Astrocyte (in vitro differentiated cells and primary cell): ENCODE data around the gene IDH3B.

Source experiments
- EZH2 ChIP-seq: IDR thresholded peaks from 2 replicates; pipeline ENCODE4 v1.6.1; 2012; ENCODE audit warnings: mild to moderate bottlenecking, low read length, inconsistent platforms; ENCODE audit not compliant: insufficient read depth
- TF ChIP-seq, protein P1 (sequence below): IDR thresholded peaks from 2 replicates; pipeline ENCODE4 v1.5.1; 2011; ENCODE audit warnings: low read depth, mild to moderate bottlenecking, inconsistent platforms, low read length, moderate library complexity; ENCODE audit not compliant: insufficient read depth

DNA sequence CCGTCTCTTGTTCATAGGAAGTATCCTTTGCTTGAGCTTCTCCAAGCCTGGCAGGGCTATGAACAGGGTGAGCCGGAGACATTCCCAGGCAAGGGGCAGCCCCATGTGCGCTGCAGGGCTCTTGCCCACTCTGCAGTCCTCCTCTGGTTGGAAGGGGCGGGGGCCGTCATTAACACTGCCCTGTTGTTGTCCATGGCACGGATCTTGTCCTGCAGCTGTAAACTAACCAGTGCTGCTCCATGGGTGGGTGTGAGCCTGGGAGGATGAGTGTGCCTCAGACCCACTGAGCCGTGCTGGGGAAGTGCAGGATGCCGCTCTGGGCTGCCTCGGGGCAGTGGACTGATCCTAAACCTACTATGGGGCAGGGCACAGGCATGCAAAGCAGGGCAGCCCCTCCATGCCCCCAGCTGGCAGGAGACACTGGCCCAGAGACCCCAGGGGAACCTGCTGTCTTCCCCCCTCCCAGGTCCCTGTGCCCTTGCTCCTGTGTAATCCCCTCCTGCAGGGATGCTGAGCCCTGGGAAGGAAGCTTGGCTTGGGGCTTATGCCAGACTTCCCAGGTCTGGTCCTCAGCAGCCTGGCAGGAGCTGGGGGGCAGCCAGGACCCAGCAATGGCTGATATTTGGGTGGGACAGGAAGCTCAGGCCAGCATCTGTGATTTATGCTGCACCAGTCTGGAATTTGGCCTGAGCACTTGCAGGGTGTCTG is 37.1 kb upstream of the IDH3B start:
- TF ChIP-seq, protein P1, sequence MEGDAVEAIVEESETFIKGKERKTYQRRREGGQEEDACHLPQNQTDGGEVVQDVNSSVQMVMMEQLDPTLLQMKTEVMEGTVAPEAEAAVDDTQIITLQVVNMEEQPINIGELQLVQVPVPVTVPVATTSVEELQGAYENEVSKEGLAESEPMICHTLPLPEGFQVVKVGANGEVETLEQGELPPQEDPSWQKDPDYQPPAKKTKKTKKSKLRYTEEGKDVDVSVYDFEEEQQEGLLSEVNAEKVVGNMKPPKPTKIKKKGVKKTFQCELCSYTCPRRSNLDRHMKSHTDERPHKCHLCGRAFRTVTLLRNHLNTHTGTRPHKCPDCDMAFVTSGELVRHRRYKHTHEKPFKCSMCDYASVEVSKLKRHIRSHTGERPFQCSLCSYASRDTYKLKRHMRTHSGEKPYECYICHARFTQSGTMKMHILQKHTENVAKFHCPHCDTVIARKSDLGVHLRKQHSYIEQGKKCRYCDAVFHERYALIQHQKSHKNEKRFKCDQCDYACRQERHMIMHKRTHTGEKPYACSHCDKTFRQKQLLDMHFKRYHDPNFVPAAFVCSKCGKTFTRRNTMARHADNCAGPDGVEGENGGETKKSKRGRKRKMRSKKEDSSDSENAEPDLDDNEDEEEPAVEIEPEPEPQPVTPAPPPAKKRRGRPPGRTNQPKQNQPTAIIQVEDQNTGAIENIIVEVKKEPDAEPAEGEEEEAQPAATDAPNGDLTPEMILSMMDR, result no peak
- TF ChIP-seq EZH2, result no peak
